GM19193 (cell line): ENCODE data around the gene HRC.

Experiments
- POLR2A ChIP-seq: IDR thresholded peaks from 4 replicates; pipeline ENCODE4 v1.6.1; 2011; ENCODE audit not compliant: insufficient read depth, insufficient read length; ENCODE audit errors: extremely low read depth

Gene HRC

DNA sequence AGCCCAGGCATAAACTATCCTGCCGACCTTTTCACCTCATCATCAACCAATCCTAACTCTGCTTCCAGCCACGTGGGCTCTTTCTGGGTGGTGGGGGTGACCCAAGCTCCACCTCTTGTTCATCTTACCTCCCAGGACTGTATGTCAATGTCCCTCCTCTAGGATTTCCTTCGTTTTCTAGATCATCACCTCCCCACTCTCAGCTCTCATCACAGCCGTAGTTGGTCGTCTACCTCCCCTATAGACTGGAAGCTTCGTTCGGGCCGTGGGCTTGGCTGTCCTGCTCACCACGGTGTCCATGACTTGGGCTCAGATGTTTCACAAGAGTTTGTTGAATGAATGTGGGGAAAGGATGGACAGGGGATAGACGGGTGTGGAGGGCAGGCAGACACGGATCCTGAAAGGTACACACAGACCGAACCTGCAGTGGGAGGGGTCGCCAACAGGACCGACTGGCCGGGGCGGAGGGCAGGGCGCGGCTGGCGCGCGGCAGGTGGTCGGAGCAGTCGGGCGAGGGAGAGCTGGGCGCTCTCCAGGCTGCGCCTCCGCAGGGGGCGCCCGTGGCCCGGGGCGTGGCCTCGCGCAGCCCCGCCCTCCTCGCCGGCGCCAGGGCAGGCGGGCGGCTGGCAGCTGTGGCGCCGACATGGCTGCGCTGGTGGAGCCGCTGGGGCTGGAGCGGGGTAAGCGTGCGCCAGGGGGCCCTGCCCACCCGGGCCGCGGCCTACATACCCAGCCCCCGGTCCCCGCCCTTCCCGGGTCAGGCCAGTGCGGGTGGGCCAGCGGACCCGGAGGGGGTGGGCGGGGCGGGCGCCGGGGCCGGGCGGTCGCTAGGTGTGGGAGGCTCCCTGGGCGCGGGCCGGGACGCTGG lies 41.2 kb downstream of the HRC start, which contains the start of gene LIN7B:
Gene LIN7B, plus strand, starts transcription at position 609 of the 868 bp plus-strand sequence. Its CDS starts 35 bp downstream, at position 644.
- peak; percentile 23 for TF ChIP-seq POLR2A

- TF ChIP-seq POLR2A = no peak
Measured at GRCh38 chr19:49111218-49111998, 43.8 kb downstream of the HRC start.

- no peak for TF ChIP-seq POLR2A
Measured at GRCh38 chr19:49110567-49110966, 44.6 kb downstream of the HRC start.

DNA sequence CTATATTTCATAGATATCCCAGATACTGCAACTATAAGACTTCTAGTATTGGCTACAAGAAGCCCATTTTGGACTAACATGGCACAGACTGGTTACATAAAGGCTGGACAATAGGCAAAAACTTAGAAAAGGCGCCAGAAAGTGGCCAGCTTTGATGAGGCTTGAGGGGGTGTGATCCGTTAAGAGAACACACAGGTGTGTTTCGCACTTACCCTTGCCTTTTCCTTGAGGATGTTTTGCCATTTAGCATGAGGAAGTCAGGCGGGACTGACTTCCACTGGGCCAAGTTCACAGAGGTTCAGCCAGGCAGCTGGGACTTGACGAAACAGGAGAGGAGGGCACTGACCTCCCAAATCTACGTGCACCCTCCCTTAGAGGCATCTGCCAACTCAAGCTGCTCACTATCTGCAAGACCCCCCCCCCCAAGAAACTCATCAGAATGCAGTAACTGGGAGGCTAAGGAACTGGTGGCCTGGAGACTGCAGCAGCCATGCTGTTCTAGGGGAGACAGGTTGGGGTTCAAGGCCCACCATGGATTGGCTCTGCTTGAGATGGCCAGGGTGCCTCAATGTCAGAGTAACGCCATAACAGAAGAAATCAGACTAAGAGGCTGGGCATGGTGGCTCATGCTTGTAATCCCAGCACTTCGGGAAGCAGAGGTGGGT lies 45.5 kb downstream of the HRC start:
- peak; percentile 6 for TF ChIP-seq POLR2A

GRCh38 chr19:49109051-49109450 lies 46.1 kb downstream of the HRC start:
- peak; percentile 5 for TF ChIP-seq POLR2A

DNA sequence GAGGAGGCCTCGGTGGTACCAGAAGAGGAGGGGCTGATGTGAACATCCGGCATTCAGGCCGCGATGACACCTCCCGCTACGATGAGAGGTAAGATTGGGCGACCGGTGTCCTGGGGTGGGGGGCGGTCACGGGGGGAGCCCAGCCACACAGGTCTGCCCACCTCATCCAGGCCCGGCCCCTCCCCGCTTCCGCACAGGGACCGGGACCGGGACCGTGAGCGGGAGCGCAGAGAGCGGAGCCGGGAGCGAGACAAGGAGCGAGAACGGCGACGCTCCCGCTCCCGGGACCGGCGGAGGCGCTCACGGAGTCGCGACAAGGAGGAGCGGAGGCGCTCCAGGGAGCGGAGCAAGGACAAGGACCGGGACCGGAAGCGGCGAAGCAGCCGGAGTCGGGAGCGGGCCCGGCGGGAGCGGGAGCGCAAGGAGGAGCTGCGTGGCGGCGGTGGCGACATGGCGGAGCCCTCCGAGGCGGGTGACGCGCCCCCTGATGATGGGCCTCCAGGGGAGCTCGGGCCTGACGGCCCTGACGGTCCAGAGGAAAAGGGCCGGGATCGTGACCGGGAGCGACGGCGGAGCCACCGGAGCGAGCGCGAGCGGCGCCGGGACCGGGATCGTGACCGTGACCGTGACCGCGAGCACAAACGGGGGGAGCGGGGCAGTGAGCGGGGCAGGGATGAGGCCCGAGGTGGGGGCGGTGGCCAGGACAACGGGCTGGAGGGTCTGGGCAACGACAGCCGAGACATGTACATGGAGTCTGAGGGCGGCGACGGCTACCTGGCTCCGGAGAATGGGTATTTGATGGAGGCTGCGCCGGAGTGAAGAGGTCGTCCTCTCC lies 47.4 kb downstream of the HRC start:
- no peak for TF ChIP-seq POLR2A

- no peak for TF ChIP-seq POLR2A
Measured at GRCh38 chr19:49106648-49107135, 48.5 kb downstream of the HRC start.

- TF ChIP-seq POLR2A = no peak
Measured at GRCh38 chr19:49104229-49104864, 50.8 kb downstream of the HRC start.

DNA sequence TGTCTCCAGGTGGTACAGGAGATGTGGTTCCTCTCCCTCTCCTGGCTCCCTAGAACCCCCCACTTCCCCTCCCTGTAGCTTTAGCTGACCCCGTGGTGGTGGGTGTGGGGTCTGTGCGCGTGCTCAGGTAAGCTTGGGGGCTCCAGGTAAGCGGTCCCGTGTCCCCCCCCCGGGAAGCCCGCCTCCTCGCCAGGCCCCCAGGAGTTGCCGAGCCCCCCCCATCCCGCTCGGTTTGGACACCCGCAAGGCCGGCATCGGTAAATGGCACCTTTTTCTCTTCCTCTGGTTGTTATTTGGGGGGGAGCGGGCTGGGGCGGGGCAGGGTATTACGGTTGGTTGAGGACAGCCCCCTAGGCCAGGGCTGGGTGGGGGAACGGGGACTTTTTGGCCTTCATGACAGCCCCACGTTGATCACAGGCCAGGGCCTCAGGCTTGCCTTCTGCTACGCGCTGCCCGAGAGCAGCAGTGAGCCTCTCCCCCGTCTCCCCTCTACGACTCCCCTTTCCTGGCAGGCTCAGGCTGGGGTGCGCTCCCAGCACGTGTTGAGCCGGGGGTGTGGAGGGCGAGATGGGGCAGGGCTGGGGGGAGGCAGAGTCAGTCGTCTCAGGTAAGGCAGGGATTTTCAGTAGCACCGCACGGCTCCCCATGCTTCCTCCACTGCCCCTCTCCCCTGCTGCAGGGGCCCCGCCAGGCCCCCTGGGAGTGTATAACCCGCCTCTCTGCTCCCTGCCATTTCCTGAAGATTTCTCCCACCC lies 51.7 kb downstream of the HRC start:
- no peak for TF ChIP-seq POLR2A

- TF ChIP-seq POLR2A = no peak
Measured at GRCh38 chr19:49102303-49102702, 52.9 kb downstream of the HRC start.
